Parathyroid adenoma (tissue), 2 donors: ENCODE data around the gene COPS6.
A peak's percentile ranks its signal among the peaks of the same experiment; 100 is the strongest.

Experiments
- H2AFZ ChIP-seq: fragments of 300-600 bp; sonication (generic); one replicate; pipeline ENCODE4 v1.7.0; 2017; ENCODE audit warnings: antibody characterized with exemption, mild to moderate bottlenecking
- H3K27ac ChIP-seq: fragments of 300-600 bp; sonication (generic); one replicate; pipeline ENCODE4 v1.7.0; 2017
- H3K27me3 ChIP-seq: fragments of 300-600 bp; sonication (generic); one replicate; pipeline ENCODE4 v1.7.0; 2017; ENCODE audit warnings: low read length; ENCODE audit not compliant: control insufficient read depth, insufficient read depth
- H3K36me3 ChIP-seq: fragments of 300-600 bp; sonication (generic); one replicate; pipeline ENCODE4 v1.7.0; 2017; ENCODE audit warnings: low read length; ENCODE audit not compliant: control insufficient read depth, insufficient read depth
- H3K4me1 ChIP-seq: fragments of 300-600 bp; sonication (generic); one replicate; pipeline ENCODE4 v1.7.0; 2017; ENCODE audit warnings: control low read depth
- H3K4me2 ChIP-seq: fragments of 300-600 bp; sonication (generic); one replicate; pipeline ENCODE4 v1.7.0; 2017; ENCODE audit warnings: low read length
- H3K4me3 ChIP-seq: fragments of 300-600 bp; sonication (generic); one replicate; pipeline ENCODE4 v1.7.0; 2017; ENCODE audit warnings: low read depth, low read length
- H3K79me2 ChIP-seq: fragments of 300-600 bp; sonication (generic); one replicate; pipeline ENCODE4 v1.7.0; 2017; ENCODE audit warnings: control low read depth
- H3K9ac ChIP-seq: fragments of 300-600 bp; sonication (generic); one replicate; pipeline ENCODE4 v1.7.0; 2017; ENCODE audit warnings: mild to moderate bottlenecking
- H3K9me3 ChIP-seq: fragments of 300-600 bp; sonication (generic); one replicate; pipeline ENCODE4 v1.7.0; 2017; ENCODE audit warnings: low read length; ENCODE audit not compliant: control insufficient read depth
- CTCF ChIP-seq: fragments of 300-600 bp; sonication (generic); IDR thresholded peaks from one replicate; pipeline ENCODE4 v1.7.0; 2017; ENCODE audit warnings: antibody characterized with exemption, mild to moderate bottlenecking
- donor health status: primary hyperparathyroidism.

Gene COPS6

GRCh38 chr7:100088621-100089457, at the start of gene COPS6:
Gene COPS6, plus strand, starts transcription at chr7:100088969. Its CDS starts 22 bp downstream, at chr7:100088991.
- H2AFZ ChIP-seq, result peak within 1 kb of the TSS; percentile 85
- peak within 1 kb of the TSS; percentile 71 for H3K4me3 ChIP-seq
- peak within 1 kb of the TSS; percentile 88 for H3K4me2 ChIP-seq
- peak within 1 kb of the TSS; percentile 48 for H3K9ac ChIP-seq
- H3K27me3 ChIP-seq, result no peaks in the 10 kb centered on the region
- H3K36me3 ChIP-seq, result no peaks in the 10 kb centered on the region
- peaks cover 11% of the 10 kb centered on the region for H3K4me1 ChIP-seq
- no peaks in the 10 kb centered on the region for H3K79me2 ChIP-seq
- H3K9me3 ChIP-seq, result no peaks in the 10 kb centered on the region
- peak within 1 kb of the TSS; percentile 87 for H3K27ac ChIP-seq
- TF ChIP-seq CTCF, result peak; percentile 9

DNA sequence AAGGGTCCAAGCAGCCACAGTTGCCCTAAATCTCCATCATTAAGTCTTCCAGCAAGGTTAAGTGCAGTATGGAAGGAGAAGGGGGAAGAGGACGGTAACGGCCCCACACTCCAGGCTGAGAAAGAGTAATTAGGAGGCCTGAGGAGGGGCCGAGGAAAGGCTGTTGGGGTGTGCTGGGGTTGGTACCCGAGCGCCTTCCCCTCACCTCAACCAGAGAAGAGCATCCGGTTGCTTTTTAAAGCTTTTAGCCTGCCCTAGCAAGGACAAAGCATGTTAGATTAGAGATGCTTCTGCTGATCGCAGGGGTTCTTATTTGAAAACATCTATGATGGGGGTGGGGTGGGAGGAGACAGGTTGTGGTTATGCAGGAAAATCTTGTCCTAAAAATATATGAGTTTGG, 48.2 kb upstream of the COPS6 start:
- H3K9me3 ChIP-seq, result no peaks in the 10 kb centered on the region
- H2AFZ ChIP-seq, result no peak overlapping the region
- no peak overlapping the region for H3K4me2 ChIP-seq
- no peak overlapping the region for H3K9ac ChIP-seq
- H3K4me1 ChIP-seq, result no peaks in the 10 kb centered on the region
- no peak overlapping the region for H3K27ac ChIP-seq
- no peaks in the 10 kb centered on the region for H3K79me2 ChIP-seq
- no peak for TF ChIP-seq CTCF
- no peak overlapping the region for H3K4me3 ChIP-seq
- H3K36me3 ChIP-seq, result no peaks in the 10 kb centered on the region
- no peaks in the 10 kb centered on the region for H3K27me3 ChIP-seq

DNA sequence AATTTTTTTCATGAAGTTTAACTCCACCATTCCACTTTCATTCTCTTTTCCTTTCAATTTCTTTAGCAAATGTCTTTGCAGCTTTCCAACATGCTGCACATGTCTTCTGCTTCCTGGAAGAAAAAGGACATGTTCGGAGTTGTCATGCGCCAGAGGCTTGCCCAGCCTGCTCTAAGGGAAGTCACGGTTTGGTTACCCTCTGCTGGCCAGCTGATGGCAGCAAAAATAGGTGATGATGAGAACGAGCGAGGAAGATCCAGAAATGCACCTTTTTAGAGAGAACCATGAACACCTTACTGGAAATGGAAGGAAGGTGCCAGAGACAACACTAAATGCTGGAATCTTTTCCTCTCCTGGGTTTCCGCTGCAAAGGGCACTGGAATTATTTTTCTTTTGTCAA, 44.1 kb upstream of the COPS6 start:
- Histone ChIP-seq H3K4me1 (no peaks in the 10 kb centered on the region), H3K27me3 (no peaks in the 10 kb centered on the region), H3K36me3 (no peaks in the 10 kb centered on the region), H3K27ac (no peak overlapping the region), H3K79me2 (no peaks in the 10 kb centered on the region), H2AFZ (no peak overlapping the region), H3K4me3 (no peak overlapping the region), H3K4me2 (no peak overlapping the region), H3K9me3 (no peaks in the 10 kb centered on the region), H3K9ac (no peak overlapping the region)
- no peak for TF ChIP-seq CTCF

DNA sequence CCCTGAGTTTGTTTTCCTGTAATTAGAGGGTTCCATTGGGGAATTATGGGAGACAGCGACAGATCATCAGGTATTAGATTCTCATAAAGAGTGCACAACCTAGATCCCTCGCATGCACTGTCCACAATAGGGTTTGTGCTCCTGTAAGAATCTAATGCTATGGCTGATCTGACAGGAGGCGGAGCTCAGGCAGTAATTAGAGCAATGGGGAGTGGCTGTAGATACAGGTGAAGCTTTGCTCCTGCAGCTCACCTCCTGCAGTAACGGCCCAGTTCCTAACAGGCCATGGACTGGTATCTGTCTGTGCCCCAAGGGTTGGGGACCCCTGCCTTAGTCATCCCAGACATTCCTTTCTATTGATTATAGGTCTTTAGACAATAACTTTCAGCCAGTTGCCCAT, 40.1 kb upstream of the COPS6 start:
- no peak for TF ChIP-seq CTCF
- Histone ChIP-seq H3K27ac (no peak overlapping the region), H3K4me1 (peaks cover 4% of the 10 kb centered on the region), H3K36me3 (no peaks in the 10 kb centered on the region), H3K4me3 (peak overlapping the region; percentile 93), H2AFZ (peak overlapping the region; percentile 93), H3K4me2 (no peak overlapping the region), H3K9me3 (no peaks in the 10 kb centered on the region), H3K79me2 (peaks cover under 1% of the 10 kb centered on the region), H3K9ac (no peak overlapping the region), H3K27me3 (no peaks in the 10 kb centered on the region)
